DMS153 treated with DMSO at 0.1 percent for 48 hours (cell line): ENCODE measurements around the gene NDUFS1.

Experiments used
- DNase-seq: peaks from one replicate; lab custom pipeline; 2025; ENCODE audit not compliant: unreplicated experiment; lab: John Stamatoyannopoulos, UW

Gene NDUFS1

GRCh38 chr2:206068207-206068606 lies 91.0 kb downstream of the NDUFS1 start:
- no peak for DNase-seq
